ENCODE data around the gene TRIP11.
"Not testable (repeated sequence)": the region's sequence is repeated elsewhere in the genome, so short reads cannot be mapped to it uniquely, and the experiment has no call there.

The TRIP11 gene

GRCh38 chr14:92039719-92040430 lies at the start of gene TRIP11:
Gene TRIP11, minus strand, starts transcription at chr14:92040059. Its CDS starts 374 bp downstream, at chr14:92039685.
- DNase-seq (ENCODE audit: low read depth, low spot score) = peak; percentile 98

- DNase-seq (ENCODE audit: low read depth, low spot score) = no peak
Observed at GRCh38 chr14:92088494-92088893, 48.6 kb upstream of the TRIP11 start.

- DNase-seq (ENCODE audit: low read depth, low spot score) = no peak
Observed at GRCh38 chr14:92074555-92074954, 34.7 kb upstream of the TRIP11 start.

- DNase-seq (ENCODE audit: low read depth, low spot score) = no peak
Observed at GRCh38 chr14:92058006-92058917, 18.4 kb upstream of the TRIP11 start.

- no peak for DNase-seq (ENCODE audit: low read depth, low spot score)
Observed at GRCh38 chr14:92049781-92050180, 9.9 kb upstream of the TRIP11 start.

- DNase-seq (ENCODE audit: low read depth, low spot score) = not testable (repeated sequence)
Observed at GRCh38 chr14:92049221-92049620, 9.4 kb upstream of the TRIP11 start.

- DNase-seq (ENCODE audit: low read depth, low spot score) = not testable (repeated sequence)
Observed at GRCh38 chr14:92045904-92046303, 6.0 kb upstream of the TRIP11 start.

GRCh38 chr14:92041766-92042165 lies 1.9 kb upstream of the TRIP11 start:
- DNase-seq (ENCODE audit: low read depth, low spot score) = not testable (repeated sequence)

- no peak for DNase-seq (ENCODE audit: low read depth, low spot score)
Observed at GRCh38 chr14:92041203-92041602, 1.3 kb upstream of the TRIP11 start.

- DNase-seq (ENCODE audit: low read depth, low spot score) = peak; percentile 46
Observed at GRCh38 chr14:92040431-92041051, 682 bp upstream of the TRIP11 start.

- peak; percentile 89 for DNase-seq (ENCODE audit: low read depth, low spot score)
Observed at GRCh38 chr14:92039063-92039718, 668 bp downstream of the TRIP11 start.

- DNase-seq (ENCODE audit: low read depth, low spot score) = peak; percentile 9
Observed at GRCh38 chr14:92037989-92038388, 1.9 kb downstream of the TRIP11 start.

- DNase-seq (ENCODE audit: low read depth, low spot score) = no peak
Observed at GRCh38 chr14:92035890-92036289, 4.0 kb downstream of the TRIP11 start.

GRCh38 chr14:92033906-92034687 lies 5.8 kb downstream of the TRIP11 start:
- DNase-seq (ENCODE audit: low read depth, low spot score) = no peak

- DNase-seq (ENCODE audit: low read depth, low spot score) = no peak
Observed at GRCh38 chr14:92033433-92033832, 6.4 kb downstream of the TRIP11 start.

GRCh38 chr14:92026548-92027190 lies 13.2 kb downstream of the TRIP11 start:
- DNase-seq (ENCODE audit: low read depth, low spot score) = peak; percentile 13

GRCh38 chr14:92022036-92022435 lies 17.8 kb downstream of the TRIP11 start:
- DNase-seq (ENCODE audit: low read depth, low spot score) = no peak

GRCh38 chr14:92021523-92021922 lies 18.3 kb downstream of the TRIP11 start:
- DNase-seq (ENCODE audit: low read depth, low spot score) = no peak

- no peak for DNase-seq (ENCODE audit: low read depth, low spot score)
Observed at GRCh38 chr14:92014040-92014439, 25.8 kb downstream of the TRIP11 start.

GRCh38 chr14:92012121-92012748 lies 27.6 kb downstream of the TRIP11 start:
- DNase-seq (ENCODE audit: low read depth, low spot score) = no peak

Data from astrocyte of the hippocampus (primary cell).